Measurements from ENCODE around the gene FAM53A. TPM values are rescaled to one million over a fixed set of nuclear protein-coding genes. Genes with fewer than 3 reads are reported as not detected.

FAM53A gene
- total RNA-seq, 2 experiments from 2014 or later = 0.54 to 0.97 TPM

Other genes starting within 250 kb of the FAM53A start
- gene SLBP, start 28.0 kb upstream of the FAM53A start, total RNA-seq = 100 to 1,000 TPM in 1 of 2 experiments, 10 to 100 TPM in 1; 99.7 to 103 TPM
- gene TMEM129, start 37.0 kb upstream of the FAM53A start, total RNA-seq = 10 to 100 TPM; 27.5 to 27.6 TPM
- gene TACC3, start 37.2 kb upstream of the FAM53A start, total RNA-seq = 100 to 1,000 TPM; 234 to 235 TPM
- under 1 TPM in 1 of 2 experiments, not detected in 1; 0.14 TPM for gene FGFR3, start 109.0 kb upstream of the FAM53A start, total RNA-seq
- gene LETM1, start 171.8 kb upstream of the FAM53A start, total RNA-seq = 10 to 100 TPM; 44.0 to 45.8 TPM
- 100 to 1,000 TPM; 218 to 231 TPM for gene NSD2, start 187.1 kb upstream of the FAM53A start, total RNA-seq

Data from activated naive CD8-positive, alpha-beta T cell treated with anti-CD3 and anti-CD28 coated beads, Interleukin-2, amount 10 ng/mL, durations not matched to agents 7 days and 5 days (primary cell).